SK-N-SH (cell line): ENCODE measurements around the gene SEC14L1. TPM values are rescaled to one million over a fixed set of nuclear protein-coding genes. Genes with fewer than 3 reads are reported as not detected.
A peak's percentile ranks its signal among the peaks of the same experiment; 100 is the strongest.

Experiments
- CTCF ChIA-PET: fragments of 300-600, 350-600 bp; formaldehyde crosslinking; extraction: SDS; loops from one replicate; lab custom pipeline; 2021; lab: Yijun Ruan, JAX
- POLR2A ChIA-PET: fragments of 350-600 bp; sonication (Branson Sonifier 250); formaldehyde crosslinking; extraction: SDS; loops from one replicate; lab custom pipeline; 2020; ENCODE audit warnings: antibody characterized with exemption, inconsistent platforms; lab: Yijun Ruan, JAX
- DNase-seq: peaks from one replicate; pipeline ENCODE4 v3.0.0; 2012
- H2AFZ ChIP-seq: fragments of 200-600 bp; sonication (generic); 2 replicates; pipeline ENCODE4 v1.8.1; 2016; ENCODE audit warnings: antibody characterized with exemption, mild to moderate bottlenecking, low read depth
- H3F3A ChIP-seq: fragments of 200-600 bp; sonication (generic); replicated peaks from 2 replicates; pipeline ENCODE3; 2016; ENCODE audit warnings: antibody characterized with exemption, mild to moderate bottlenecking; ENCODE audit not compliant: insufficient read depth
- H3K27ac ChIP-seq, 2 experiments: fragments of 200-500 bp in 1 of 2; fragments of 200-600 bp in 1 of 2; sonication (Bioruptor generic) in 1 of 2; sonication (generic), shearing (Covaris generic) in 1 of 2; 2 replicates each; pipeline versions ENCODE4 v1.5.1 to v1.6.1; 2014 to 2016; ENCODE audit warnings: low read depth in 2 of 2, inconsistent platforms in 1 of 2, low read length in 1 of 2, mild to moderate bottlenecking in 1 of 2, mixed read lengths in 1 of 2
- H3K27me3 ChIP-seq: fragments of 200-600 bp; sonication (generic), shearing (Covaris generic); 2 replicates; pipeline ENCODE4 v1.6.1; 2016; ENCODE audit warnings: mixed run types; ENCODE audit not compliant: insufficient read depth
- H3K36me3 ChIP-seq, 2 experiments: fragments of 200-500 bp in 1 of 2; fragments of 200-600 bp in 1 of 2; sonication (Bioruptor generic) in 1 of 2; sonication (generic) in 1 of 2; replicated peaks in 1 of 2; 2 replicates each; pipeline versions ENCODE3 to v1.5.1; 2014 to 2016; ENCODE audit warnings: low read length in 1 of 2, mild to moderate bottlenecking in 1 of 2; ENCODE audit not compliant: insufficient read depth in 2 of 2, control insufficient read depth in 1 of 2
- H3K4me1 ChIP-seq, 2 experiments: fragments of 200-500 bp in 1 of 2; fragments of 200-600 bp in 1 of 2; sonication (Bioruptor generic) in 1 of 2; sonication (generic), shearing (Covaris generic) in 1 of 2; 2 replicates each; pipeline versions ENCODE4 v1.5.1 to v1.6.1; 2014 to 2016; ENCODE audit warnings: low read depth in 1 of 2, low read length in 1 of 2, mixed run types in 1 of 2; ENCODE audit not compliant: insufficient read depth in 2 of 2, control insufficient read depth in 1 of 2
- H3K4me2 ChIP-seq: fragments of 200-600 bp; sonication (generic), shearing (Covaris generic); 2 replicates; pipeline ENCODE4 v1.6.1; 2017; ENCODE audit warnings: mixed run types
- H3K4me3 ChIP-seq, 2 experiments: fragments of 200-500 bp in 1 of 2; fragments of 200-600 bp in 1 of 2; sonication (Bioruptor generic) in 1 of 2; sonication (generic), shearing (Covaris generic) in 1 of 2; 2 replicates each; pipeline versions ENCODE4 v1.5.1 to v1.8.1; 2014 to 2016; ENCODE audit warnings: low read depth in 2 of 2, inconsistent platforms in 1 of 2, low read length in 1 of 2, mild to moderate bottlenecking in 1 of 2, mixed read lengths in 1 of 2, moderate library complexity in 1 of 2
- H3K79me2 ChIP-seq: fragments of 200-600 bp; sonication (generic); 2 replicates; pipeline ENCODE4 v1.8.1; 2017; ENCODE audit warnings: mild to moderate bottlenecking; ENCODE audit not compliant: insufficient read depth
- H3K9ac ChIP-seq: fragments of 200-600 bp; sonication (generic); 2 replicates; pipeline ENCODE4 v1.6.1; 2017; ENCODE audit warnings: mixed run types
- H3K9me2 ChIP-seq: fragments of 200-600 bp; sonication (generic); 2 replicates; pipeline ENCODE4 v1.6.1; 2017; ENCODE audit warnings: mixed run types
- H3K9me3 ChIP-seq: fragments of 200-600 bp; sonication (generic); 2 replicates; pipeline ENCODE4 v1.6.1; 2017; ENCODE audit warnings: mixed run types, mild to moderate bottlenecking, moderate library complexity
- H4K20me1 ChIP-seq: fragments of 200-600 bp; sonication (generic); 2 replicates; pipeline ENCODE4 v1.6.1; 2017; ENCODE audit warnings: mild to moderate bottlenecking, mixed run types; ENCODE audit not compliant: insufficient read depth
- CTCF ChIP-seq: fragments of 200-600 bp; sonication (generic); IDR thresholded peaks from 2 replicates; pipeline ENCODE4 v1.6.1; 2017; ENCODE audit warnings: antibody characterized with exemption, mild to moderate bottlenecking, moderate library complexity
- EP300 ChIP-seq, 2 experiments: IDR thresholded peaks; 2 replicates each; pipeline versions ENCODE4 v1.4.0 to v1.6.1; 2012; ENCODE audit warnings: borderline replicate concordance in 1 of 2, low read depth in 1 of 2, low read length in 1 of 2
- EZH2phosphoT487 ChIP-seq: fragments of 200-600 bp; sonication (generic); IDR thresholded peaks from 2 replicates; pipeline ENCODE4 v1.6.1; 2017; ENCODE audit warnings: low read depth, mixed run types, mild to moderate bottlenecking, antibody characterized with exemption, moderate library complexity, borderline replicate concordance
- FOSL2 ChIP-seq: IDR thresholded peaks from 2 replicates; pipeline ENCODE4 v1.4.0; 2012; ENCODE audit warnings: low read depth, mild to moderate bottlenecking, moderate library complexity, borderline replicate concordance
- FOXJ3 ChIP-seq: sonication (generic); formaldehyde crosslinking; IDR thresholded peaks from 2 replicates; pipeline ENCODE4 v1.5.1; 2020; ENCODE audit warnings: mild to moderate bottlenecking, missing genetic modification reagents
- FOXM1 ChIP-seq: IDR thresholded peaks from 2 replicates; pipeline ENCODE4 v1.4.0; 2012; ENCODE audit warnings: low read depth, mild to moderate bottlenecking
- GABPA ChIP-seq: IDR thresholded peaks from 2 replicates; pipeline ENCODE4 v1.4.0; 2012; ENCODE audit warnings: low read depth, mild to moderate bottlenecking
- GATA2 ChIP-seq: sonication (generic); formaldehyde crosslinking; IDR thresholded peaks from 2 replicates; pipeline ENCODE4 v1.5.0; 2020; ENCODE audit warnings: mild to moderate bottlenecking, missing genetic modification reagents
- MEF2A ChIP-seq: IDR thresholded peaks from 2 replicates; pipeline ENCODE4 v1.4.0; 2012; ENCODE audit warnings: low read depth, borderline replicate concordance
- PBX3 ChIP-seq: IDR thresholded peaks from 2 replicates; pipeline ENCODE4; 2012
- RCOR1 ChIP-seq: fragments of 150-350 bp; IDR thresholded peaks from 2 replicates; pipeline ENCODE4 v1.6.1; 2017; ENCODE audit warnings: antibody characterized with exemption, low read length
- RXRA ChIP-seq: IDR thresholded peaks from 2 replicates; pipeline ENCODE4 v1.4.0; 2012; ENCODE audit warnings: low read depth, mild to moderate bottlenecking, borderline replicate concordance
- SIN3A ChIP-seq: IDR thresholded peaks from 2 replicates; pipeline ENCODE4 v1.6.1; 2012; ENCODE audit warnings: low read depth, mild to moderate bottlenecking, low read length, moderate library complexity, borderline replicate concordance
- SMC3 ChIP-seq: IDR thresholded peaks from 2 replicates; pipeline ENCODE4 v1.6.1; 2012; ENCODE audit warnings: low read depth, low read length, improper control_type of control experiment
- TAF1 ChIP-seq: IDR thresholded peaks from 2 replicates; pipeline ENCODE4 v1.6.1; 2012; ENCODE audit warnings: low read depth, mild to moderate bottlenecking, low read length, moderate library complexity, borderline replicate concordance
- TCF12 ChIP-seq: IDR thresholded peaks from 2 replicates; pipeline ENCODE4 v1.4.0; 2012
- YY1 ChIP-seq: IDR thresholded peaks from 2 replicates; pipeline ENCODE4 v1.4.0; 2012; ENCODE audit warnings: low read depth, mild to moderate bottlenecking
- WGBS: methylation state at CpG from one replicate; pipeline ENCODE4 v1.1.6; 2017; ENCODE audit warnings: low lambda C conversion rate; 5-methylcytosine and 5-hydroxymethylcytosine counted together
- polyA plus RNA-seq, 3 experiments: library from polyadenylated mRNA; depleted of rRNA; stranded (reverse); fragments of >200 nt; gene quantifications; 2 replicates each; pipeline ENCODE4 v1.2.3, GENCODE V29; 2012
- TF ChIP-seq, protein P1 (sequence below): IDR thresholded peaks from 2 replicates; pipeline ENCODE4 v1.4.0; 2012; ENCODE audit warnings: low read depth, borderline replicate concordance
- TF ChIP-seq, protein P2 (sequence below): IDR thresholded peaks from 2 replicates; pipeline ENCODE4 v1.4.0; 2012; ENCODE audit warnings: low read depth

The SEC14L1 gene
- polyA plus RNA-seq, 1 of the 3 experiments (the other 2 are of a cell fraction): 62.4 TPM

DNA sequence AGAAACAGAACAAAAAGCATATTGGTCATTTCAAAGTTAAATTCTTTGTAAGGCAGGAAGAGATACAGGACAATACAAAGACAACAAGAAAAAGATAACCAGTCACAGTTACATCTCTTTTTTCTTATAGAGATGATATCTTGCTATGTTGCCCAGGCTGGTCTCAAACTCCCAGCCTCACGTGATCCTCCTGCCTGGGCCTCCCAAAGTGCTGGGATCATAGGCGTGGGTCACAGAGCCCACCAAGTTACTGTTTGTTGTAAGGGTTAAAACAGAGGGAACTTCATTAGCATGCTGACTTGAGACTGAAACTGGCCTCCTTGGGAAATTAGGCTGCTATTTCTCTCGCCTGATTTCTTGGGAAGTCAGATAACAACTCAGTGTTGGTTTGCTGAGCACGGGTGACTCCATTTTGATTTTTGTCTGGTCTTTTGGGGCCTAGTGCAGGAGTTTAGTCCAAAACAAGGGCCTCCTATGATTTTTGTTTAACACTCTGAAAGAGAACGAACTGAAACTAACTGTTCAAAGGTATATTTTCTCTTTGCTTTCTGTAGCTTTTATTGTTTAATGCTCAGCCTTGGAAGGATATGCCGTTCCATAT, 31.5 kb upstream of the SEC14L1 start:
- no peaks in the 10 kb centered on the region for H3K79me2 ChIP-seq
- no peaks in the 10 kb centered on the region for H3K36me3 ChIP-seq
- no peaks in the 10 kb centered on the region for H4K20me1 ChIP-seq
- H3K4me2 ChIP-seq: no peak overlapping the region
- peaks cover 0 to 13% of the 10 kb centered on the region in 2 experiments; a peak in 2 of 4 replicates for H3K4me1 ChIP-seq
- H3K27ac ChIP-seq: peak overlapping the region in 1 of 2 experiments; percentile 28; a peak in 3 of 4 replicates
- H3K9me3 ChIP-seq: no peaks in the 10 kb centered on the region
- ChIA-PET CTCF (interaction anchor here (0.8 kb wide), 1 partner anchor 12 kb away, joined by 3 read pairs; no protein-coding TSS in a partner anchor), POLR2A (no interaction called here)
- WGBS: 91% methylated on average over 6 of the region's 6 CpGs
- TF ChIP-seq GATA2 (no peak), FOXM1 (no peak), GABPA (no peak), FOSL2 (no peak), CTCF (no peak), SIN3A (no peak), TCF12 (no peak), RXRA (no peak), PBX3 (no peak), YY1 (no peak), MEF2A (no peak), EZH2phosphoT487 (no peak), TAF1 (no peak), RCOR1 (no peak), FOXJ3 (no peak), EP300 (IDR thresholded peaks at IDR 0.05; ENCODE audit: borderline replicate concordance in 1 of 2, low read depth in 1 of 2, low read length in 1 of 2) (no peak), SMC3 (no peak)
- TF ChIP-seq, protein P1, sequence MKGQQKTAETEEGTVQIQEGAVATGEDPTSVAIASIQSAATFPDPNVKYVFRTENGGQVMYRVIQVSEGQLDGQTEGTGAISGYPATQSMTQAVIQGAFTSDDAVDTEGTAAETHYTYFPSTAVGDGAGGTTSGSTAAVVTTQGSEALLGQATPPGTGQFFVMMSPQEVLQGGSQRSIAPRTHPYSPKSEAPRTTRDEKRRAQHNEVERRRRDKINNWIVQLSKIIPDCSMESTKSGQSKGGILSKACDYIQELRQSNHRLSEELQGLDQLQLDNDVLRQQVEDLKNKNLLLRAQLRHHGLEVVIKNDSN: no peak
- TF ChIP-seq, protein P2, sequence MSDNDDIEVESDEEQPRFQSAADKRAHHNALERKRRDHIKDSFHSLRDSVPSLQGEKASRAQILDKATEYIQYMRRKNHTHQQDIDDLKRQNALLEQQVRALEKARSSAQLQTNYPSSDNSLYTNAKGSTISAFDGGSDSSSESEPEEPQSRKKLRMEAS: no peak
- no peaks in the 10 kb centered on the region for H3K27me3 ChIP-seq
- H2AFZ ChIP-seq: 0 out of 2 replicates have a peak overlapping the region, but pooled peaks have one; percentile 64
- H3K9ac ChIP-seq: no peak overlapping the region
- no peak for DNase-seq
- no peaks in the 10 kb centered on the region for H3K9me2 ChIP-seq
- no peak overlapping the region for H3K4me3 ChIP-seq
- peaks cover 11% of the 10 kb centered on the region for H3F3A ChIP-seq
